Measurements from ENCODE around the gene CHCHD2. TPM values are rescaled to one million over a fixed set of nuclear protein-coding genes. Genes with fewer than 3 reads are reported as not detected.
A peak's percentile ranks its signal among the peaks of the same experiment; 100 is the strongest.
"Not testable (repeated sequence)": the region's sequence is repeated elsewhere in the genome, so short reads cannot be mapped to it uniquely, and the experiment has no call there.

Gene CHCHD2
- polyA plus RNA-seq, 4 donors: 375 to 788 (median 725) TPM

DNA sequence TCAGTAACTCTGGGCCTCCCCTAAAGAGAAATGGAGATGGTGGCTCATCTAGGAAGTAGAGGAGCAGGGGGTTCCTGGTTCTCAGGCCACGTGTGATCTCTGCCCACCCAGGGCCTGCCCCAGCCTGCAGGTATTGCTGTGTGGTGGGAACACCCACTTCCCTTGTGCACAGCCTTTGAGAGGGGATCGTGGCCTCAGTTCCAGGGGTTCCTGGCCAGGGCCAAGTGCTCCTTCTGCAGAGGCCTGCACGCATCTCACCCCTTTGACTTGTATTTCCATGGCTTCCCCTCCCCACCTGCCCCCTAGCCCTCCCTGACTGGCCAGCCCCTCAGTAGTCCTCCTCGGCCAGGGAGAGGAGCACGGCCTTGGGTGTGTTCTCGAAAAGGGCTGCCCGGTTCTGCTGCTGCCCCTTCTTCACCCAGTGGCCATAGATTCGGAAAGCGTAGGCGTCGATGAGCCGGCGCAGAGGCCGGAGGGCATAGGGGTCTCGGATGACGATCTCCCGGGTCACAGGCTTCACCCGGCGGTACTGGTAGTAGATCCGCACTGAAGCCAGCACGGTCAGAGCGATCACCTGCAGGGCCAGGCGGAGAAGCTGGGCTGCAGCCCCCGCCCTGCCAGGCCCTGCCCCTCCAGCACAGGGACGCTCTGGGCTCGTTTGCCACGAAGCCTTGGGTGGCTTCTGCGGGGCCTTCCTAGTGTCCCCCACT lies 25.4 kb downstream of the CHCHD2 start:
- not testable (repeated sequence) for FAIRE-seq; H3K4me3 ChIP-seq (ENCODE audit: low read depth in 1 of 3, low read length in 3 of 3); H3K4me1 ChIP-seq (ENCODE audit: control insufficient read depth in 3 of 3, insufficient read depth in 2 of 3, low read depth in 1 of 3, low read length in 2 of 3); DNase-seq; H3K27ac ChIP-seq (ENCODE audit: low read depth in 1 of 3, low read length in 2 of 3); H3K27me3 ChIP-seq (ENCODE audit: control insufficient read depth in 3 of 3, insufficient read depth in 3 of 3, low read length in 3 of 3); H3K9me3 ChIP-seq (ENCODE audit: control insufficient read depth in 2 of 2, insufficient read depth in 1 of 2, low read depth in 1 of 2, low read length in 1 of 2)
- H3K36me3 ChIP-seq (ENCODE audit: control insufficient read depth in 3 of 3, insufficient read depth in 2 of 3, low read depth in 1 of 3, low read length in 3 of 3): peaks cover 0 to 67% (median 3%) of the 10 kb centered on the region in 3 donors
- 93 to 95% (median 93%) methylated on average over 27 to 28 of the region's 28 CpGs for WGBS, 3 donors

DNA sequence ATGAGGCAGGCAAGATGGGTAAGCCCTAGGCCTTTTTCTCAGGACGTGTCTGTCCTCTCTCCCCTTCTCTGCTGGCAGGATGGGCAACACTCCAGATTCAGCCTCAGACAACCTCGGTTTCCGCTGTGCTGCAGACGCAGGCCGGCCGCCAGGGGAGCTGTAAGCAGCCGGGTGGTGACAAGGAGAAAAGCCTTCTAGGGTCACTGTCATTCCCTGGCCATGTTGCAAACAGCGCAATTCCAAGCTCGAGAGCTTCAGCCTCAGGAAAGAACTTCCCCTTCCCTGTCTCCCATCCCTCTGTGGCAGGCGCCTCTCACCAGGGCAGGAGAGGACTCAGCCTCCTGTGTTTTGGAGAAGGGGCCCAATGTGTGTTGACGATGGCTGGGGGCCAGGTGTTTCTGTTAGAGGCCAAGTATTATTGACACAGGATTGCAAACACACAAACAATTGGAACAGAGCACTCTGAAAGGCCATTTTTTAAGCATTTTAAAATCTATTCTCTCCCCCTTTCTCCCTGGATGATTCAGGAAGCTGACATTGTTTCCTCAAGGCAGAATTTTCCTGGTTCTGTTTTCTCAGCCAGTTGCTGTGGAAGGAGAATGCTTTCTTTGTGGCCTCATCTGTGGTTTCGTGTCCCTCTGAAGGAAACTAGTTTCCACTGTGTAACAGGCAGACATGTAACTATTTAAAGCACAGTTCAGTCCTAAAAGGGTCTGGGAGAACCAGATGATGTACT lies 26.7 kb downstream of the CHCHD2 start:
- H3K36me3 ChIP-seq (ENCODE audit: control insufficient read depth in 3 of 3, insufficient read depth in 2 of 3, low read depth in 1 of 3, low read length in 3 of 3): peaks cover 0 to 68% (median 3%) of the 10 kb centered on the region in 3 donors
- DNase-seq: no peak
- H3K4me3 ChIP-seq (ENCODE audit: low read depth in 1 of 3, low read length in 3 of 3): no peak overlapping the region
- 66 to 81% (median 68%) methylated on average over 12 of the region's 12 CpGs for WGBS, 3 donors
- H3K27ac ChIP-seq (ENCODE audit: low read depth in 1 of 3, low read length in 2 of 3): peak overlapping the region in 1 of 3 donors; percentile 55
- no peaks in the 10 kb centered on the region for H3K9me3 ChIP-seq (ENCODE audit: control insufficient read depth in 2 of 2, insufficient read depth in 1 of 2, low read depth in 1 of 2, low read length in 1 of 2)
- no peak for FAIRE-seq
- H3K27me3 ChIP-seq (ENCODE audit: control insufficient read depth in 3 of 3, insufficient read depth in 3 of 3, low read length in 3 of 3): no peaks in the 10 kb centered on the region
- H3K4me1 ChIP-seq (ENCODE audit: control insufficient read depth in 3 of 3, insufficient read depth in 2 of 3, low read depth in 1 of 3, low read length in 2 of 3): peaks cover 0 to under 1% (median 0%) of the 10 kb centered on the region in 3 donors

GRCh38 chr7:56078196-56078595 lies 28.1 kb downstream of the CHCHD2 start:
- H3K27me3 ChIP-seq (ENCODE audit: control insufficient read depth in 3 of 3, insufficient read depth in 3 of 3, low read length in 3 of 3): no peaks in the 10 kb centered on the region
- H3K4me1 ChIP-seq (ENCODE audit: control insufficient read depth in 3 of 3, insufficient read depth in 2 of 3, low read depth in 1 of 3, low read length in 2 of 3): peaks cover 0 to 3% (median 0%) of the 10 kb centered on the region in 3 donors
- FAIRE-seq (no peak), DNase-seq (no peak)
- H3K27ac ChIP-seq (ENCODE audit: low read depth in 1 of 3, low read length in 2 of 3): no peak overlapping the region
- WGBS, 3 donors: 96 to 98% (median 96%) methylated on average over 13 to 16 of the region's 16 CpGs
- H3K4me3 ChIP-seq (ENCODE audit: low read depth in 1 of 3, low read length in 3 of 3): no peak overlapping the region
- no peaks in the 10 kb centered on the region for H3K9me3 ChIP-seq (ENCODE audit: control insufficient read depth in 2 of 2, insufficient read depth in 1 of 2, low read depth in 1 of 2, low read length in 1 of 2)
- H3K36me3 ChIP-seq (ENCODE audit: control insufficient read depth in 3 of 3, insufficient read depth in 2 of 3, low read depth in 1 of 3, low read length in 3 of 3): peaks cover 0 to 74% (median 3%) of the 10 kb centered on the region in 3 donors

- H3K4me1 ChIP-seq (ENCODE audit: control insufficient read depth in 3 of 3, insufficient read depth in 2 of 3, low read depth in 1 of 3, low read length in 2 of 3): peaks cover 0 to 3% (median 0%) of the 10 kb centered on the region in 3 donors
- H3K9me3 ChIP-seq (ENCODE audit: control insufficient read depth in 2 of 2, insufficient read depth in 1 of 2, low read depth in 1 of 2, low read length in 1 of 2): no peaks in the 10 kb centered on the region
- 90 to 100% (median 94%) methylated on average over 3 of the region's 3 CpGs for WGBS, 3 donors
- no peak overlapping the region for H3K4me3 ChIP-seq (ENCODE audit: low read depth in 1 of 3, low read length in 3 of 3)
- FAIRE-seq (no peak), DNase-seq (no peak)
- peaks cover 0 to 77% (median 3%) of the 10 kb centered on the region in 3 donors for H3K36me3 ChIP-seq (ENCODE audit: control insufficient read depth in 3 of 3, insufficient read depth in 2 of 3, low read depth in 1 of 3, low read length in 3 of 3)
- H3K27ac ChIP-seq (ENCODE audit: low read depth in 1 of 3, low read length in 2 of 3): no peak overlapping the region
- no peaks in the 10 kb centered on the region for H3K27me3 ChIP-seq (ENCODE audit: control insufficient read depth in 3 of 3, insufficient read depth in 3 of 3, low read length in 3 of 3)
Observed at GRCh38 chr7:56077681-56078080, 28.6 kb downstream of the CHCHD2 start.

DNA sequence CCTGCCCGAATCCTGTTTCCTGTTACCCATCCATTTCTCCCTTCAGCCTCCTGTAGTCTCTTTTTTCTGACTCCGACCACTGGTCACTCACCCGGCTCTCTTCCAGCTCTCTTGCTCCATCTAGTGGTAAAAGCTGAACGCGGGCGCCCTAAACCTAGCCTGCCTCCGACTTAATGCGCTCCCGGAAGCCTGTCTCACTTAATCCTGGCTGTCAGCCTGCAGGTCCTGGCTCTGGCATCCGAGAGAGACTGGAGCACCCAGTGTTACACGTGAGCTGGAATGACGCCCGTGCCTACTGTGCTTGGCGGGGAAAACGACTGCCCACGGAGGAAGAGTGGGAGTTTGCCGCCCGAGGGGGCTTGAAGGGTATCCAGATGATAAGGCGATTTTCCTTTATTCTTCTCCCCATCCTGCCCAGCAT lies 31.9 kb downstream of the CHCHD2 start:
- H3K27ac ChIP-seq (ENCODE audit: low read depth in 1 of 3, low read length in 2 of 3): no peak overlapping the region
- peaks cover 0 to 3% (median 0%) of the 10 kb centered on the region in 3 donors for H3K4me1 ChIP-seq (ENCODE audit: control insufficient read depth in 3 of 3, insufficient read depth in 2 of 3, low read depth in 1 of 3, low read length in 2 of 3)
- FAIRE-seq: no peak
- peak; percentile 90 to 92 for DNase-seq
- H3K9me3 ChIP-seq (ENCODE audit: control insufficient read depth in 2 of 2, insufficient read depth in 1 of 2, low read depth in 1 of 2, low read length in 1 of 2): no peaks in the 10 kb centered on the region
- WGBS, 3 donors: 19 to 24% (median 21%) methylated on average over 19 of the region's 19 CpGs
- H3K27me3 ChIP-seq (ENCODE audit: control insufficient read depth in 3 of 3, insufficient read depth in 3 of 3, low read length in 3 of 3): no peaks in the 10 kb centered on the region
- H3K4me3 ChIP-seq (ENCODE audit: low read depth in 1 of 3, low read length in 3 of 3): no peak overlapping the region
- H3K36me3 ChIP-seq (ENCODE audit: control insufficient read depth in 3 of 3, insufficient read depth in 2 of 3, low read depth in 1 of 3, low read length in 3 of 3): peaks cover 0 to 69% (median 2%) of the 10 kb centered on the region in 3 donors

DNA sequence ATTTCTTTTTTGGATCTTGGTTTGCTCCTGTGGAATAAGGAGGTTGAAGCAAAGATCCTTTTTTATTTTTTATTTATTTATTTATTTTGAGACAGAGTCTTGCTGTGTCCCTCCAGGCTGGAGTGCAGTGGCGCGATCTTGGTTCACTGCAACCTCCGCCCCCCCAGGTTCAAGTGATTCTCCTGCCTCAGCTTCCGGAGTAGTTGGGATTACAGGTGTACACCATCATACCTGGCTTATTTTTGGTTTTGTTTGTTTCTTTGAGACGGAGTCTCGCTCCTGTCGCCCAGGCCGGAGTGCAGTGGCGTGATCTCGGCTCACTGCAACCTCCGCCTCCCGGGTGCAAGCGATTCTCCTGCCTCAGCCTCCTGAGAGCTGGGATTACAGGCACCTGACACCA lies 39.9 kb downstream of the CHCHD2 start:
- FAIRE-seq; H3K4me3 ChIP-seq (ENCODE audit: low read depth in 1 of 3, low read length in 3 of 3); DNase-seq; H3K27me3 ChIP-seq (ENCODE audit: control insufficient read depth in 3 of 3, insufficient read depth in 3 of 3, low read length in 3 of 3); H3K27ac ChIP-seq (ENCODE audit: low read depth in 1 of 3, low read length in 2 of 3); H3K9me3 ChIP-seq (ENCODE audit: control insufficient read depth in 2 of 2, insufficient read depth in 1 of 2, low read depth in 1 of 2, low read length in 1 of 2): not testable (repeated sequence)
- 92 to 99% (median 95%) methylated on average over 13 of the region's 13 CpGs for WGBS, 3 donors
- H3K4me1 ChIP-seq (ENCODE audit: control insufficient read depth in 3 of 3, insufficient read depth in 2 of 3, low read depth in 1 of 3, low read length in 2 of 3): peaks cover 2 to 11% (median 4%) of the 10 kb centered on the region in 3 donors
- peaks cover 0 to 34% (median 5%) of the 10 kb centered on the region in 3 donors for H3K36me3 ChIP-seq (ENCODE audit: control insufficient read depth in 3 of 3, insufficient read depth in 2 of 3, low read depth in 1 of 3, low read length in 3 of 3)

DNA sequence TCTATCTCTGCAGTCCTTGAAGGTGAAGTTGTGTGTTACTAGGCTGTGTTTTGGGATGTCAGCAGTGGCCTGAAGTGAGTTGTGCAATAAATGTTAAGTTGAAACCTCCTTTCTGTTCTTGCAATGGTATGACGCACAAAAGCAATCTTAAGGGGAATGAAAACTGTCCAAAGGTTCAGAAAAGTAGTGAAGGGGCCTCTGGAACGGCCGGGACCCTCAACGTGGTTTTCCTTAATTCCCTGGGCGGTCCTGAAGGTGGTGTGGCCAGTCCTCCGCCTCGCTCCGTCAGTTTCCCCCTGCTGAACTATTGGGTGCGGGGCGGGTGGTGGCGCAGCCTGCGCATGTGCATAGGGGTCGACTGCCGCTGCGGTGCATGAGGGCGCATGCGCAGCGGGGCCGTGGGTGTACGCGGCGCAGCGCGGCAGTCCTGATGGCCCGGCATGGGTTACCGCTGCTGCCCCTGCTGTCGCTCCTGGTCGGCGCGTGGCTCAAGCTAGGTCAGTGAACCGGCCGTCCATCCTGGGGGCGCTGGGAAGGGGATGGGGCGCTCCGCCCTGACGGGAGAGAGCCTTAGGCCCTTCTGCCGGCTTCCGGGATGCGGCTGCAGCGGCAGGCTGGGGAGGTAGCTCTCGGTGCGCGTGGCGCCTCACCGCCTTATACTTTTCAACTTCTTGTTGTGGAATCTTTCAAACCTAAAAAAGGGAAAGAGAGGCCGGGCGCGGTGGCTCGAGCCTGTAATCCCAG lies 42.2 kb downstream of the CHCHD2 start, which contains the start of gene SUMF2:
Gene SUMF2, plus strand, starts transcription at position 405 of the 744 bp plus-strand sequence. Its CDS starts 26 bp downstream, at position 431.
- Histone ChIP-seq H3K36me3 (ENCODE audit: control insufficient read depth in 3 of 3, insufficient read depth in 2 of 3, low read depth in 1 of 3, low read length in 3 of 3) (peaks cover 2 to 27% (median 9%) of the 10 kb centered on the region in 3 donors), H3K9me3 (ENCODE audit: control insufficient read depth in 2 of 2, insufficient read depth in 1 of 2, low read depth in 1 of 2, low read length in 1 of 2) (no peaks in the 10 kb centered on the region)
- no peak for FAIRE-seq

GRCh38 chr7:56063500-56063881 lies 42.8 kb downstream of the CHCHD2 start:
- peak overlapping the region in 2 of 3 donors; percentile 71 to 82 for H3K4me3 ChIP-seq (ENCODE audit: low read depth in 1 of 3, low read length in 3 of 3)
- FAIRE-seq (no peak), DNase-seq (no peak)
- WGBS, 3 donors: 60 to 68% (median 67%) methylated on average over 7 of the region's 7 CpGs
- no peaks in the 10 kb centered on the region for H3K9me3 ChIP-seq (ENCODE audit: control insufficient read depth in 2 of 2, insufficient read depth in 1 of 2, low read depth in 1 of 2, low read length in 1 of 2)
- peaks cover 2 to 29% (median 4%) of the 10 kb centered on the region in 3 donors for H3K4me1 ChIP-seq (ENCODE audit: control insufficient read depth in 3 of 3, insufficient read depth in 2 of 3, low read depth in 1 of 3, low read length in 2 of 3)
- no peaks in the 10 kb centered on the region for H3K27me3 ChIP-seq (ENCODE audit: control insufficient read depth in 3 of 3, insufficient read depth in 3 of 3, low read length in 3 of 3)
- peak overlapping the region; percentile 91 to 95 (median 94) for H3K27ac ChIP-seq (ENCODE audit: low read depth in 1 of 3, low read length in 2 of 3)
- peaks cover 2 to 24% (median 9%) of the 10 kb centered on the region in 3 donors for H3K36me3 ChIP-seq (ENCODE audit: control insufficient read depth in 3 of 3, insufficient read depth in 2 of 3, low read depth in 1 of 3, low read length in 3 of 3)

More for the DNA sequence above, 42.2 kb downstream of the CHCHD2 start, which contains the start of gene SUMF2:
- H3K27me3 ChIP-seq (ENCODE audit: control insufficient read depth in 3 of 3, insufficient read depth in 3 of 3, low read length in 3 of 3): no peaks in the 10 kb centered on the region
- H3K4me3 ChIP-seq (ENCODE audit: low read depth in 1 of 3, low read length in 3 of 3): peak within 1 kb of the TSS; percentile 69 to 82 (median 71)
- H3K4me1 ChIP-seq (ENCODE audit: control insufficient read depth in 3 of 3, insufficient read depth in 2 of 3, low read depth in 1 of 3, low read length in 2 of 3): peaks cover 2 to 29% (median 4%) of the 10 kb centered on the region in 3 donors
- H3K27ac ChIP-seq (ENCODE audit: low read depth in 1 of 3, low read length in 2 of 3): peak within 1 kb of the TSS; percentile 91 to 95 (median 94)
- DNase-seq: peak; percentile 91 to 96
- 0 to 1% (median 0%) methylated on average over 34 to 49 of the region's 49 CpGs for WGBS, 3 donors
